Loucy (cell line): ENCODE data around the gene CCDC88C.

Experiments
- EZH2phosphoT487 ChIP-seq: fragments of 200-600 bp; IDR thresholded peaks from 2 replicates; pipeline ENCODE4 v1.6.1; 2018; ENCODE audit warnings: antibody characterized with exemption, mild to moderate bottlenecking, moderate library complexity, borderline replicate concordance
- TF ChIP-seq, protein P1 (sequence below): fragments of 200-600 bp; sonication (generic); conservative IDR thresholded peaks from 2 replicates; pipeline ENCODE4 v1.5.1; 2014; ENCODE audit warnings: mild to moderate bottlenecking, antibody characterized with exemption, low read length

DNA sequence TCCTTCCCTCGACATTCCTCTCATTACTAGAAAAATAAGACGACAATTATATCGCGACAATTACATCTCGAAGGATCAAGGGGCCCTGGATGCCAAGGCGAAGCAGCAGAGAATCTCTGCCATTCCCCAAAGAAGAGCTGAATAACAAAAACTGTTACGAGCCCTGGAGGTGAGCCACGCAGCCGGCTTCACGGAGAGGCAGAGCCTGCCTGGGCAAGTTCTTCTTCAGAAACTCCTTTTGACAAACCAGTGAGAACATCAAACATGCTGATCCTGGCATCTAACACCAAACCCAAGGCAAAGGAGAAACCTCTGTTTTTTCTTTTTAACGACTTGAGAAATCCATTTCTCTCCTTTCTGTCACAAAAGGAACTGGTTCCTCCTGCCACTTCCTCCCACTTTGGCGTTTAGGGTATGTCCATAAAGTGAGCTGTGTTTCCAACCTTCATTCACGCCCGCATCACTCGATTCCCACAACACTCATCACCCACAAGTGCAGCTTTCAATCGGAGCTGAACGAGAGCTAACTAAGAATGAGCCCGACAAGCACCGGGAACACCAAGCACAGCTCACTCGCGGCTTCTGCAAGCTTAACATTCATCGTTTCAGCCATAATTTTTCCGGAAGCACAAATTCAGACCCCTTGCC, 21.5 kb downstream of the CCDC88C start:
- TF ChIP-seq, protein P1, sequence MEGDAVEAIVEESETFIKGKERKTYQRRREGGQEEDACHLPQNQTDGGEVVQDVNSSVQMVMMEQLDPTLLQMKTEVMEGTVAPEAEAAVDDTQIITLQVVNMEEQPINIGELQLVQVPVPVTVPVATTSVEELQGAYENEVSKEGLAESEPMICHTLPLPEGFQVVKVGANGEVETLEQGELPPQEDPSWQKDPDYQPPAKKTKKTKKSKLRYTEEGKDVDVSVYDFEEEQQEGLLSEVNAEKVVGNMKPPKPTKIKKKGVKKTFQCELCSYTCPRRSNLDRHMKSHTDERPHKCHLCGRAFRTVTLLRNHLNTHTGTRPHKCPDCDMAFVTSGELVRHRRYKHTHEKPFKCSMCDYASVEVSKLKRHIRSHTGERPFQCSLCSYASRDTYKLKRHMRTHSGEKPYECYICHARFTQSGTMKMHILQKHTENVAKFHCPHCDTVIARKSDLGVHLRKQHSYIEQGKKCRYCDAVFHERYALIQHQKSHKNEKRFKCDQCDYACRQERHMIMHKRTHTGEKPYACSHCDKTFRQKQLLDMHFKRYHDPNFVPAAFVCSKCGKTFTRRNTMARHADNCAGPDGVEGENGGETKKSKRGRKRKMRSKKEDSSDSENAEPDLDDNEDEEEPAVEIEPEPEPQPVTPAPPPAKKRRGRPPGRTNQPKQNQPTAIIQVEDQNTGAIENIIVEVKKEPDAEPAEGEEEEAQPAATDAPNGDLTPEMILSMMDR: no peak
- TF ChIP-seq EZH2phosphoT487: no peak
